Myocyte (in vitro differentiated cells): Measurements from ENCODE around the gene PAFAH1B2. TPM values are rescaled to one million over a fixed set of nuclear protein-coding genes. Genes with fewer than 3 reads are reported as not detected.
A peak's percentile ranks its signal among the peaks of the same experiment; 100 is the strongest.
"Not testable (repeated sequence)": the region's sequence is repeated elsewhere in the genome, so short reads cannot be mapped to it uniquely, and the experiment has no call there.

Source experiments
- DNase-seq: peaks from one replicate; pipeline ENCODE4 v3.0.0-alpha.2; 2012; ENCODE audit warnings: low read depth
- polyA plus RNA-seq: library from polyadenylated mRNA; unstranded; fragments of >200 nt; gene quantifications from one replicate; pipeline ENCODE4 v1.2.1, GENCODE V29; 2012; ENCODE audit warnings: missing spikeins
- total RNA-seq: library from RNA; depleted of rRNA; stranded (reverse); fragments of >200 nt; gene quantifications from 2 replicates; pipeline ENCODE4 v1.2.3, GENCODE V29; 2014

Gene PAFAH1B2, protein sequence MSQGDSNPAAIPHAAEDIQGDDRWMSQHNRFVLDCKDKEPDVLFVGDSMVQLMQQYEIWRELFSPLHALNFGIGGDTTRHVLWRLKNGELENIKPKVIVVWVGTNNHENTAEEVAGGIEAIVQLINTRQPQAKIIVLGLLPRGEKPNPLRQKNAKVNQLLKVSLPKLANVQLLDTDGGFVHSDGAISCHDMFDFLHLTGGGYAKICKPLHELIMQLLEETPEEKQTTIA
- total RNA-seq = 93.0 and 94.1 TPM in 2 replicates
- polyA plus RNA-seq = 47.2 TPM

DNA sequence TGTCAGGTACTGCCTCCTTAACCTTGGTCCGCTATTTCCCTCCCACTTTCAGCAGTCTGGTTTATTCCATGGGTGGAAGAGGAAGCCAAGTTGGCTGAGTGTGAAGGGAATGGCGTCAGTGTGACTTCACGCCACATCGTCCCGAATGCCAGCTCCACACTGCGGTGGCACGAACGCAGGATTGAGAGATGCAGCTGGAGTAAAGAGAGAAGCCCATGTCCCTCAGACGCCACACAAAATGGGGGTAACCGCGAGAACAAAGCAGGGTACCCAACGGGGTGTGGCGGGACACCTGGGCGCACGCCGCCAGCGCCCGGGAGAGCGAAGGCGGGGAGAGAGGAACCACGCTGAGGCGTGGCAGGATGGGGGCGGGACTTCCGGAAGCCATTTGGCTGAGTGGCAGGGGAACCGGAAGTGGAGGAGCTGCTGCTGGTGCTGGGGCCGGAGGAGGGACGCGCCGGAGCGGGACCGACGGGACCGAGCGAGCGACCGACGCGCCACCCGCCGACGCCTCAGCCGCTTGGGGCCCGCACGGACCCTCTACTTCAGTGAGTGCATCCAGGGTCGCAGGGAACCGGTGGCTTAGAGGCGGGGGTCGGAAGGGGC, at the start of gene PAFAH1B2:
PAFAH1B2 (plus strand) TSS at position 417 of the 606 bp plus-strand sequence. CDS start 8,161 bp downstream, outside the sequence.
- DNase-seq = peak; percentile 95

DNA sequence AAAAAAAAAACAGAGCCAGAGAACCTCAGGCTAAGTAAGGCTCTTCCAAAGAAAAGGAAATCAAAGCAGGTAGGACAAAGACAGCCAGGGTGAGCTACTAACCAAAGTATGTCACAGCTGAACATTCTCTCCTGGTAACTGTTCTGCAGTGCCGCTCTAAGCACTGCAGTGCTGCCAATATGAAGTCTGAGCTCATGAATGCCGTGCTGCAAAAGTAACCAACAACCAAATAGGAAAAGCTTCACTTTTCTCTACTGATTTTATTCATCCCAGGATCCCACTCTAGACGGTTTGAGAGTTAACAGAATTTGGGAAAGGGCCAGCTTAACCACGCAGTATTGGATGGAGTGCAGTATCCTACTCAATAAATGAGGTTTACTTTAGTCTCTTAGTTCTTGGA, 49.3 kb upstream of the PAFAH1B2 start:
- peak; percentile 54 for DNase-seq

DNA sequence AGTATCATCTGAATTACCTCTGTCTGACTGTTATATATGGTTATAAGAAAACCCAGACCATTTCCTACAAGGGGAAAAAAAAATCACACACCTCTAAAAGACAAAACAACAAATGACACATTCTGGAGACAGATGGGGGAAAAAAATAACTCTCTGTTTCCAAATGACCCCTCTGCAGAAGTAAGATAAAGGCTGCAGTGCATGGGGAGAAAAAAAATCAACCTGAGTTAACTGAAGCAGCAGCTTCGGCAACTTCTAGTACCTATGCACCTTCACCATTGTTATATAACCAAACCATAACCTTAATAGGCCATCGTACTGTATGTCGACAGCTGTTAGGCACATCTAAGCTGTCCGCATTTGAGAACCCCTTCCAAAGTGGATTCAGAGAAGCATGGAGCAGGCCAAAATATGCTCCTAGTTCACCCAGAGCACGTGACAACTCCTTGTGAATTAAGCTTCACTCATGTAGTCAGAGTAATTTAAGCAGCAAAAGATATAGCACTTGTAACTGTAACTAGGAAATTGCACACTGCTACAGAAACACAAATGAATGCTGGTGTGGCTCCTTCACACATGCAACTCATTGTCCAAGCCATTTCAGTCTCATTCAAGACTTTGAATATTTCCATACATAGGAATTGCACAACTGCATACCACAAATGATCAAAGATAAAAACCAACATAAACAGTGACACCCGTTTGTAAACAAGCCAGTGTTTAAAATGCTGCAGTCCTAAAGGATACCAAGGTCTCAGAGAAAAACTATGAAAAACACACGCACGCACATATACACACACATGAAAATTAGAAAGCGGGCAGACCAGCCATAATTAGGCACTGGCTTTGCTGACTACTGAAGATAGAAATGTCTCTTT, 48.6 kb upstream of the PAFAH1B2 start:
- no peak for DNase-seq

DNA sequence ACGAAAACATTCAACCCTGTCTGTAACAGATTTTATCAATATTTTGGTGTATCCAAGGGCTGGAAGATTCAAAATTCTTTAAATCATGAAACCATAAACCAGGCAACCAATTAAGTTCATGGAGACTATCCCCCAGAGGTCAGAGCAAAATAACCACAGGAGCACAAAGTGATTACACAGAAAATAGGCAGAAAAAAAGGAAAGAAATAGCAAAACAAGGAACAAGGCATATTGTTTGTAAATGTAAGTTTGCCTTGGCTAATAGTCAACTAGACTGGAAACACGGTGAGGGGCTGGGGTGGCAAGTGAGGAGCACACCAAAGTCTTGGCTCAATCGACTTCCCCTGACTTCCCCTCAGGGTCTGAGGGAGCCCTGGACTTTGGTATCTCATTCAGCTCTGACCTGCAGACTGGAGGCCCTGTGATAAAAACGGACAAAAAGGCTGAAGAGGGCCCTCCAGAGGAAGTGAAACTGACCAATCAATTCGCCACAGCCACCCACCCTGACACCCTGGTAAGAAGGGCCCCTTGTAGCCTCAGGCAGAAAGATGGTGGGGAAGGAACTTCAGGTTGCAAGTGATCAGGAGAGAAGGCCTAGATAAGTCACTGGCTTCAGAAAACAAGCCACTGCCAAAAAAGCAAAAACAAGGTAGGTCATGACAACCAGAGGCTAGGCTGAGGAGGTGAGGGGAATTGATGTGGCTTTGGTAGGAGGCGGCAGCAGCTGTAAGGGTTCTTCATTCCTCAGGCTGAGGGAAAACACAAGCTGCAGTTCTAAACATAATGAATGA, 47.7 kb upstream of the PAFAH1B2 start:
- DNase-seq = no peak

- no peak for DNase-seq
Observed at GRCh38 chr11:117097014-117097388, 47.1 kb upstream of the PAFAH1B2 start.

GRCh38 chr11:117097389-117098268, 46.5 kb upstream of the PAFAH1B2 start:
- DNase-seq = peak; percentile 24

- peak; percentile 91 for DNase-seq
Observed at GRCh38 chr11:117098269-117099232, 45.5 kb upstream of the PAFAH1B2 start, which contains the start of gene SIK3. Gene SIK3, minus strand, starts transcription at chr11:117098428. Its CDS starts 13 bp downstream, at chr11:117098415.

DNA sequence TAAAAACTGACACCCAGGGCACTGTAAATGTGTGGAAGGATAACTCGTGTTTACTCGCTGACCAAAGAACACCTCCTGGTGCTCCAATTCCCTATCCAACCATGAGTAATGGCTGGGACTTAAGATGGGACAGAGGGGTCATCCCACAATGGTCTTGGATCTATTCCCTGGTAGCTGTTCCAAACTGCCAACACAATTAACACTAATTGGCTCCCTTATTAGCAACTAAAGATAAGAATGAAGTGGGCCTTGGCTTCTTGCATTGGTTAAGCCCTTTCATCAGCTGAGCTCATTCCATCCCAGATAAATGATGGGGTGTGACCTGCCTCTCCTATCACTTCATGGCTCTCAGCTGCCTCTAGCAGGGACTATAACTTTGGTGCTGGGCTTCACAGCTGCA, 44.4 kb upstream of the PAFAH1B2 start:
- no peak for DNase-seq

- DNase-seq = no peak
Observed at GRCh38 chr11:117100556-117100955, 43.5 kb upstream of the PAFAH1B2 start.

DNA sequence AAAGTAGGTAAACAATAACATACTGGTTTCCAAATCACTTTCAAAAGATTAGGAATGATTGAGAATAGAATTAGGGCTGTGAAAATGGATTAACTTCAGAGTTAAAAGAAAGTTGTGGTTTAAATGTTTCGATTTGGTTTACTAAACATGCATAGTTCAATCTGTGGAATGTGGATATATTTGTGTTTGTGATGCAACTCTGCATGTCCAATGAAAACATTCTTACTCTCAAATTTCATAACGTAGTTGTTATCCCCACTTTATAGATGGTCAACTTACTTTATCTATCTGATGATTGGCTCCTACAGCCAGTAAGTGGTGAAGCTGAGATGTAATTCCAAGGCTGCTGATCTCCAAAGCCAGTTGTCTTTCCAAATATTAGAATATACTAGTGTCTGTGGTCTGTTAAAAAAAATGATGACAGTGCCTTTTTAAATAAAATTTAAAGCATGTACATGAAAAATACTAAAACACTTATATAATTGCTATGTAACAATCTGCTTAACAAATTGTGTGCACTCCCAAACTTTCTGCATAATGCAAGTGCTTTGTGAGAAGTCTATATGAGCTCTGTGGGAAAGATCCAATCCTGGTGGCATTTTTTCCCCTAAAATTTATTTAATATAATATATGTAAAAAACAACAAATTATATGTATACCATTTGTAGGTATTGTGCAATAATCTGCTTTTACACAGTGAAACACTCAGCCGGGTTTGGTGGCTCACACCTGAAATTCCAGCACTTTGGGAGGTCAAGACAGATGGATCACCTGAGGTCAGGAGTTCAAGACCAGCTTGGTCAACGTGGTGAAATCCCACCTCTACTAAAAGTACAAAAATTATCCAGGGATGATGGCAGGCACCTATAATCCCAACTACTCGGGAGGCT, 36.1 kb upstream of the PAFAH1B2 start:
- no peak for DNase-seq

GRCh38 chr11:117110294-117110950, 33.7 kb upstream of the PAFAH1B2 start:
- DNase-seq = no peak

- DNase-seq = not testable (repeated sequence)
Observed at GRCh38 chr11:117112497-117112896, 31.6 kb upstream of the PAFAH1B2 start.

GRCh38 chr11:117112939-117113338, 31.1 kb upstream of the PAFAH1B2 start:
- DNase-seq = not testable (repeated sequence)

DNA sequence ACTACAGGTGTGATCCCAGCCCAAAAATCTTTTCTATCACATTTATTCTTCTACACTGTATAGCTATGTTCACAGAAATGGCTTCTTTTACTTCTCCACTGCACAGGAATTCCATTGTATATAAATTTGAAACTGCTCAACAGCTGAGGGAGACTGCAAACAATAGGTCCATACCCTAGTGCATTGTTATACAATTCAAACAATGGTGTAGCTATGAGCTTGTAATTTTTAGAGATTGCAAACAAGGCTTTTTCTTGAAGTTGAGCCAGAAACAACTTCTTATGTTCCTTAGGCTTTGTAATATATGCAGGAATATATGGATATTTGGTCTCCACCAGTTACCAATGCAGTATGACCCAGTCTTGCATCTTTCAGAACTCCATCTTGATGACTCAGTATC, 26.4 kb upstream of the PAFAH1B2 start:
- no peak for DNase-seq

GRCh38 chr11:117121176-117121575, 22.9 kb upstream of the PAFAH1B2 start:
- no peak for DNase-seq

DNA sequence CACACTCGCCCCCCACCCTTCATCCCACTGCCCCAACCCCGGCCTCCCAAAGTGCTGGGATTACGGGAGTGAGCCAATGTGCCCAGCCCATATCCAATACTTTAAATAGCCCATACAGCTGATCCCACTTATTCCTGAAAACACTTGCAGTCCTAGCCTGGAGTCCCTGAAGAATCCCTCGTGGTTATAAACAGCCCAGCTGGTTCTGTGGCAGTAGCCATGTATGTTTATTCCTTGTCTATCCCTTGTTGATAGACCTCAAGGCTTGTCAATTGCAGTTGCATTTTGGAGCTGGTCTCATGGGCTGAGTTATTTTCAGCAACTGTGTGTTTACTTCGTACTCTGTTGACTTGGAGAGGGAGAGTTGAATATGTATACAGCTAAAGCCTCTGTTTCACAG, 21.5 kb upstream of the PAFAH1B2 start:
- DNase-seq = peak; percentile 68

- no peak for DNase-seq
Observed at GRCh38 chr11:117126223-117126965, 17.7 kb upstream of the PAFAH1B2 start.
